ENCODE results near the gene SLC39A9.

Gene SLC39A9

GRCh38 chr14:69504775-69505174 lies 106.3 kb downstream of the SLC39A9 start:
- DNase-seq (ENCODE audit: low spot score), result no peak

GRCh38 chr14:69505338-69506240 lies 107.1 kb downstream of the SLC39A9 start:
- no peak for DNase-seq (ENCODE audit: low spot score)

- no peak for DNase-seq (ENCODE audit: low spot score)
Observed at GRCh38 chr14:69506241-69506595, 107.7 kb downstream of the SLC39A9 start.
